ENCODE results near the gene FOXJ3.

DNA sequence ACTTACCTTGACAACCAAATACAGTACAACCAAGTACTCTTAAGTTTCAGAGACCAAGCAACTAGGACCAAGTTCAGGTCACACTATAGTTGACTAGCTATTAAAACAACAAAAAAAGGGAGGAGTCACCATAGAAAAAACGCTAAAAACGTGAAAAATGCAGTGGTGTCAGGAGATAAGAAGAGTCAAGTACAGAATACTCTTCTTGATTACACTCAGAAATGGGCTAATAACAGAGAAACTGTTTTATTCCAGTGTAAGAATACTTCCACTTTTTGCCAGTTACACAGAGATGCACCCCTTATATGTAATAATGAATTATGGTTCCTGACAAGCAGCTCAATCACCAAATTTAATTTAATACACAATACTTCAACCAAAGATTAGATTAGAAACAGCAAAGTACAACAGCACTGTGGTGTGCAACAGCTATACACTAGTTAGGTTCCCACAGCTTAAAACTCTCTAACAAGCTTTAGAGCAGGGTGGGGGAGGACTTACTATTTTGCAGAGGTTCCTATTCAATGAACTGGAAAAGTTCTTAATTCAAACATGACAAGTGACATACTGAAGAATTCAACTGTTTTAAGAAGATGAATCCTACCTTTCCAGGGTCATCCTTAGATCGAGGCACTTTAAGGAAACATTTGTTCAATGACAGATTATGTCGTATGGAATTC, 70.4 kb downstream of the FOXJ3 start:
- no peak for TF ChIP-seq EZH2 (IDR thresholded peaks at IDR 0.05; ENCODE audit: borderline replicate concordance, insufficient read depth, low read depth, low read length, poor library complexity, severe bottlenecking)
- TF ChIP-seq, protein P1, sequence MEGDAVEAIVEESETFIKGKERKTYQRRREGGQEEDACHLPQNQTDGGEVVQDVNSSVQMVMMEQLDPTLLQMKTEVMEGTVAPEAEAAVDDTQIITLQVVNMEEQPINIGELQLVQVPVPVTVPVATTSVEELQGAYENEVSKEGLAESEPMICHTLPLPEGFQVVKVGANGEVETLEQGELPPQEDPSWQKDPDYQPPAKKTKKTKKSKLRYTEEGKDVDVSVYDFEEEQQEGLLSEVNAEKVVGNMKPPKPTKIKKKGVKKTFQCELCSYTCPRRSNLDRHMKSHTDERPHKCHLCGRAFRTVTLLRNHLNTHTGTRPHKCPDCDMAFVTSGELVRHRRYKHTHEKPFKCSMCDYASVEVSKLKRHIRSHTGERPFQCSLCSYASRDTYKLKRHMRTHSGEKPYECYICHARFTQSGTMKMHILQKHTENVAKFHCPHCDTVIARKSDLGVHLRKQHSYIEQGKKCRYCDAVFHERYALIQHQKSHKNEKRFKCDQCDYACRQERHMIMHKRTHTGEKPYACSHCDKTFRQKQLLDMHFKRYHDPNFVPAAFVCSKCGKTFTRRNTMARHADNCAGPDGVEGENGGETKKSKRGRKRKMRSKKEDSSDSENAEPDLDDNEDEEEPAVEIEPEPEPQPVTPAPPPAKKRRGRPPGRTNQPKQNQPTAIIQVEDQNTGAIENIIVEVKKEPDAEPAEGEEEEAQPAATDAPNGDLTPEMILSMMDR (IDR thresholded peaks at IDR 0.05) = no peak
